Measurements from ENCODE around the gene ZNF202.

Gene ZNF202

GRCh38 chr11:123682696-123683410, 58.6 kb downstream of the ZNF202 start:
- DNase-seq (ENCODE audit: low read depth): no peak

DNA sequence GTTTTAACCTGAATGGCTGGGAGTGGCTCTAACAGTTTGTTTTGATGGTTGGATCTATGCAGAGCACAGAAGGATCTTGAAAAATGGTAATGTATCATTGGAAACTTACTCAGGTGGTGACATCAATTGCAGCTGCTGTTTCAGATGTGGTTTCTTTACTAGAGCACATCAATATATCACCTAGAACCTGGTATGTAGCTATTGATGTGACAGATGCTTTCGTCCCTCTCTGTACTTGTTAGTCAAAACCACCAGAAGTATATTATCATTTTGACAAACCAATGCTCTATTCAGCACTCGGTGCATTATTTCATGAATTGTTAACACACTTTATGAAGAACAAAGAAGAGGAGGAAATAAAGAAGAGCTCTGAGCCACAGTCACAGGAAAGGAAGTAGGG, 60.4 kb downstream of the ZNF202 start:
- DNase-seq (ENCODE audit: low read depth): no peak

DNA sequence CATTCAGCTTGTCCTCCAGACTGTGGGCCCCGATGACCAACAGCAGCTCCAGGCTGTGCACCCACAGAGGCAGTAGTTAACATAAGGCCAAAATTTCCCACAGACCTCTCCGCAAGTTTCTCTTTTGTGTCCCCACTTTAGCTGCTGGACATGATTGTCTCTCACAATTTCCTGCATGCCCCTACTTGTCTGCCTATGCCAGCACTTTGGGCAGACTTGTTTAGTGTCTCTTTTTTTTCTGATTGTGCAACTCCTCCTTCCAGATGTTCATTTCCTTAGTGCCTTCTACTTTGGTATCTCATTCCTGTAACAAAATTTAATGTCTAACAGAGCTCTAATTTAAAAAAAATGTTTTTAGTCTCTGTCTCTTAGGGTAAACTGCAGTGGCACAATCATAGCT, 63.2 kb downstream of the ZNF202 start:
- DNase-seq (ENCODE audit: low read depth): no peak

DNA sequence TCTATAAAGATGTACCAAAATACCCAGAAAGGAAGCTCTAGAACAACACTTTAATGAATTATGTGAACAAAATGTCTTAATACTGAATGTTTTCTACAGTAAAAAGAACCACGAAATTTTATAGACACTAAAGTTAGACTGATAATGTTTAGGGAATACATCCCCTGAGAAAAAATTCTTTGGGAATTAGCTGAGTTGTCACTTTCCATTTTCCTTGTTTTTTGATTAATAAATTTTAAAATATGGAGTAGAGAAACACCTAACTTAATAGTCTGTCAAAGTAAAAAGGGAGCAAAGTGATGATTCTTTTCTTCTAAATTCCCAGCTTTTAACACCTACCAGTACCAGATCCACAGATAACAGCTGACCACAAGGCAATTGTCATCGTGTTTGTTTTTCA, 64.0 kb downstream of the ZNF202 start:
- DNase-seq (ENCODE audit: low read depth): no peak

GRCh38 chr11:123674297-123674696, 67.2 kb downstream of the ZNF202 start:
- no peak for DNase-seq (ENCODE audit: low read depth)
